HG03045 (cell line): ENCODE measurements around the gene SRRD.

Source experiments
- ATAC-seq: cut with Tn5 transposase; IDR thresholded peaks from one replicate; pipeline ENCODE4 v1.9.1; 2021; ENCODE audit warnings: mild to moderate bottlenecking, moderate library complexity; ENCODE audit not compliant: unreplicated experiment

SRRD gene

DNA sequence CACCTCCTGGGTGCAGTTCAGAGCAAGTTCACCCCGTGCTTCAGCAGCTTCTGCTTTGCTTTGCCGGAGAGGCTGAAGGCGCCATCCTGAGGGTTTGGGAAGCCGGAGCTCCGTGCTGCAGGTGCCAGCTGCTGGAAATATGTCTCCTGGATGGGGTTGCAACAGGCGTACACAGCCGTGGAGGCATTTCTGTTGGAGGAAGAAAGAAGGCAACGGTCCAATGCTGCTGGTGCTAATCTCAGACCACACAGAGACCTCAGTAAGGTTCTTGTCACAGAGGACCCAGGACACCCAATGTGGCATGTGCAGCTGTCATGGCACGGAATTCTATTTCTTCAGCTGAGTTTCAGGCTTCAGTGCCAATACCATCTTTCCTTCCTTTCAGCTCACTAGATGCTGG lies 30.5 kb upstream of the SRRD start:
- no peak for ATAC-seq

DNA sequence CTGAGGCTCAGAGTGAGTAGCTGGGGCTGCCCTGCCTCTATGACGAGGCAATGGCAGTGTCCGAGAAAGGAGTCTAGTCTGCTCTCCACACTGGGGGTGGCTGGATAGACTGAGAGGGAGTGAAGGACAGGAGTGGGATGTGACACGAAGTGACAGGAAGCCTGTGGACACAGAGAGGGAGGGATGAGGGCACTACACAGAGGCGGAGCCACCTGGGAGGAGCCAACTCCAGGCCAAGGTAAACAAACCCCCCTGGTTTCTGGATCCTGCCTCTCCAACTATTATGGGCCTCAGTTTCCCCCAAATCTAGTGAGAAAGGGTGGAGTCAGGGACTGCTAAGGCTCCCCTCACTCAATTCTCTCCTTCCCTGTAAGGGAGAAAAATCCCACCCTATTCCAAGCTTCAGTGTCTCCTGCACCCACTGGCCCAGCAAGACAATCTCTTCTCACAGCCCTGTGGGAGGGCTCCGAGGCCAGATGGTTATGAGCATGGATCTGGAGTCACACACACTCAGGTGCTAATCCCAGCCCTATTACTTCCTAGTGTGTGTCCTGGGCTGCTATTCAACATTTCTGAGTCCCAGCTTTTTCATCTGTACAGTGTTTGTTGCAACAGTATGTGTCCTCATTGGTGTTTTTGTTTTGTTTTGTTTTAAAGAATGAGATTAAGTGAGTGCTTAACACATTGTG lies 29.7 kb upstream of the SRRD start:
- ATAC-seq: no peak

DNA sequence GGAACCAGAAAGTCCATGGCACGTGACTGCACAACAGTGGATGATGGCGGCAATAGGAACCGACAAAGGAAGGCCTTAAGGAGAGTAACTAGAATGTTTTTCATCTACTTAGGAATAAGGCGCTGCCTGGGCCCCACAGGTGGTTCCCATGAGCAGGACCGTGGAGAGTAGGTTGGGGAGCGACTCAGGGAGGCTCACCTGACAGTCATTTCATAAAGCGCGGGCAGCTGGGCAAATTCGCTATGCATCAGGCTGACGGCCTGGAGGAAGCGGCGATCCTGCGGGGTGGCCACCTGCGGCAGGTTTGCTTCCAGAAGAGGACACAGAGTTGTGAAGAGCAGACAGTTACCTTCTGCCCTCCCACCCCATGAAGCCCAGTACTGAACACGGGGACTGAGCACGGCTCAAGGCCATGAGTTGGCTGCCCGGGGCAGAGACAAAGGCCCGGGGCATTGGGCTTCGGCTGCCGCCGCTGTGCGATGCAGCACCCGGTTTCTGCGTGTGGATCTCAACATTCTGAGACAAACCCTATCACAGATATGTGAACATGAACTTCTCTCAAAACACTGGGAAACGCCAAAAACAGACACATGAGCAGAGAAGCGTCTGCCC lies 25.9 kb upstream of the SRRD start:
- no peak for ATAC-seq

DNA sequence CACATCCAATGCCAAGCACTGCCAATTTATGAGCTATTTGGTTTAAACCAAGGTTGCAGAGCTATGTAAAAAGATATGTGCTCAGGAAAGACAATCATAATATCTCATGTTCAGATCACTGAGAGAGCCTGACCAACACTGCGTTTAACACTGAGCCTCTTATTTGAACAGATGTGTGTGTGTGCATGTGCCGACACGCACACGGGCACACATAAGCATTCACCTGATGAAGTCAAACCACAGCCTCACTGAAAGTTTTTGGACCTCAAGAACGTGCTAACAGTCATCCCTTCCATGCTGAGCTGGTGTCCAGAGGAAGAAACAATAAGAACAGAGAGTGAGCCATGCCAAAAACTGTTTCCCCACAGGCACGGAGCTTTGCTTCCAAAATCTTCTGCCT lies 23.5 kb upstream of the SRRD start:
- ATAC-seq: no peak

DNA sequence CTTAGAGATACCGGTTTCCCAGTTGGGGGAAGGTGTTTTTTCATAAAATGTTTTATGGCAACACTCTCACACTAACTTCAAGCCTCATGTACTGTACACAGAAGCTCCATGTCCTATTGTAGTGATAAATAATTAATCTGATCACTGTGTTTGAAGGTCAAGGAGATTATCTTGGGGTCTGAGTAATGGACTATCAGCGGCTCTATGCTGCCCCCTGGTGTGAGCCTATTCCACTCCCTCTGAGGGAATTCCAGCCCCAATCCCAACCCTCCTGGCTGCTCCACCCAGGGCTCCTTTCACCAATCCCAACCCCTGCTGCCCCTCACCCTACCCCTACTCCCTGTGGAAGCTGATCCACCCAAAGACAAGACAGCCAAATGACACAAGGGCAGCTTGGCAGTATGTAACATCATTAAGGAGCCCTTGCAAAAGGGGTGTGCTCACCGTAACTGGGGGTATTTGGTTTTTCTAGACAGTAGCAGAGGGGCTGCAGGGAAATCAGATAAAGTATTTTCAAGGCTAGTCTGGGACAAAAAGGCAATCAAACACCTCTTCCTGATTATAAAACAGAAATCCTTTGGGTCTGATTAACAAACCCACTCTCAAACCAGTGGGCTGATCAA lies 22.4 kb upstream of the SRRD start:
- ATAC-seq: no peak

DNA sequence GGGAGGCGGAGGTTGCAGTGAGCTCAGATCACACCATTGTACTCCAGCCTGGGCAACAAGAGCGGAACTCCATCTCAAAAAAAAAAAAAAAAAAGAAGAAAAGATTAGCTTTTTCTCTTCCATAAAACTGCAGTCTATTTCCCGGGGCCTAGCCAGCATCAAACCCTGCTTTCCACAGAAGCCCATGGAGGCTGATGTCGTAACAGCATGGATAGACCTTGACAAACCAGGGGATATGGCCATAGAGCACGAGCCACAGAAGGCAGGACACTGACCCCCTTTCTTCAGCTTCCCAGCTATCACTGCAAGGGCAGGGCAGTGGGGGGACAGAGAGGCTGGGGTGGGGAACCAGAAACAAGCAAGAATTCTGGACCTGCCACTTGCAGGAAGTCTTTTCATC lies 21.6 kb upstream of the SRRD start:
- ATAC-seq: no peak

DNA sequence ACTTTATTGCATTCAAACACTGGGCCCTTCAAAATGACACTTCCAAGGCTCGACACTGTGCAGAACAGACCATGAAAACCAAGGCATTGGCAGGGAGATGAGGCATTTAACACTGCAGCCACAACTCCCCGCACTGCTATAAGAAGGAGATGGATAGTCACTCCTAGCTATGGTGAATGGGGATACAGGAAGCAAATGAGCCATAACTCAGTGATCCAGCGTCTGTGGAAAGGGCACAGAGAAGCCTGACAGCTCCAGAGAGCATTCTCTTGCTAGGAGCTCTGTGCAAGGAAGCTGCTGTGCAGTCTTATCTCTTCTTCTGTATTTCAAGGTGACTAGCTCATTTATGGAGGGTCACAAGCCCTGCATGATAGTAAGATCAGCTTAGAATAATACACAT lies 21.0 kb upstream of the SRRD start:
- ATAC-seq: no peak

DNA sequence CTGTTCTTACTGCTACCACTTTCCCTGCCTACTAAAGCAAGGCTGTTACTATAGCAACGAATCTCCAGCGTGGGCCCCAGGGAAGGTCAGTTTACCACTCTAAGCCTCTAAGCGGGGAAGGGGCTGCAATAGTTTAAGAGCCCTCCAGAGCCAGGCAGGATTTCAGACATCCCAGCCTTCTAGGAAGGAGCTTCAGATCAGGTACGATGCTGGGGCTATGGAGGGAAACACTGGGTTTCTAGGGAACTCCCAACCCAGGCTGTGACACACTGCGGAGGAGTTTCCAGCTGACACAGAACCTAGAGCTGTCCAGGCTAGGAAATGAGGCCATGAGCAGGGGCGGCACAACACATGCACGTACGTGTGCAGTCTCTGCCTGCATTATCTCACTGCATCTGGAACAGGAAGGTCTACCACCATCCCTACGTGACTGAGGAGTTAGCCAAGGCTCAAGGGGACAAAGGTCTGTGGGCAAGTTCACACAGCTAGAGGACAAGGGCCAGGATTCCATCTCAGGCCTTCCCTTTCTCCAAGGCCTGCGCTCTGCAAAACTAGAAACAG lies 20.5 kb upstream of the SRRD start:
- ATAC-seq: no peak

DNA sequence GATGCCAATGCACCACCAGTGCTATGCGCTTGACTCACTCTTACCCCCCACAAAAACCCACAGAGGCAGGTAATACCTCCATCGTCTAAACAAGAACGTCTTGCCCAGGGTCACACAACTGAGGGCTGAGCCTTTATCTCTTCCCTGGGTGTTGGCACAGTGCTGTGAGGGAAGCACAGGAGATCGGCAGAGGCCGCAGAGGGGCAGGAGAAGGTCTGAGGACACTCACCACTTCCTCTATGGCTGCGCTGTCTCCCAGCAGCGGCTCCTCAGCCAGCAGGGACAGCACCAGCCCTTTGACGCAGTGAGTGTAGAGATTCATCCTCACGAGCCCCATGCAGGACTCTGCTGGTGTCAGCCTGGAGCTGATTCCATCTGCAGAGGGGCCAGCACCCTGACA lies 20.0 kb upstream of the SRRD start:
- no peak for ATAC-seq

DNA sequence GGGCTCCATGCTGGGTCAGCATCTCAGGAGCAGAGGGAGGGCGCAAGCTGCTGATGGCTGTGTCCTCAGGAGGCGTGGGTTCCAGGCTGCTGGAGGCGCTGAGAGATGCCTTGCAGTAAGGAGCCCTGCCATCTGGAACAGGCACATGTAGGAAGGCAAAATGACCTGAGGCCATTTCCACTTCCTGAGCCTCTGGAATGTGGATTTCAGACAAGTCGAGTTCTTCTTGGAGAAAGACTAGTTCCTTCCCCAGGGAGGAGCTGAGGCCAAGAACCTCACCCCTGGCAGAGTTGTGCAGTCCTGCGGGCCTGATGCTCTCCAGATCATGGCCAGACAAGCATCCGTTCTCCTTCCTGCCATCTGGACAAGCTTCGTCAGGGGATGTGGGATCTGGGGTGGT lies 19.4 kb upstream of the SRRD start:
- no peak for ATAC-seq

DNA sequence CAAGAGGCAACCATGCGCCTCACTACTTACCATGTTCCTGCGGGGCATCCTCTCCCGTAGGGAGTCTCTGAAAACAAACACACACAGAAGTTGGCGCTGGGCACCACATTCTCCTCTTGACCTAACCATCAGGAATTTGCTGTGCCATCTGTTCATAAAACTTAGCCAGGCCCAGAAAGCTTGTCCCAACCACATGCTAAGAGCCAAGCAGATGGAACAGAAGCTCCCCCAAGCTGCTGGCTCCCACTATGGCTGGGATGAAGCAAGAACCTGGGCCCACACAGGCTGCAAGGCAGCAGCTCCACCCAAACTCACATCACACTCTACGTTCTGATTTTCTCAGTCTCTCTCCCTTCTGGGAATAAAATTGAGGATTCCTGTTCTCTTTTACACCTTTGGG lies 17.5 kb upstream of the SRRD start:
- ATAC-seq: no peak

DNA sequence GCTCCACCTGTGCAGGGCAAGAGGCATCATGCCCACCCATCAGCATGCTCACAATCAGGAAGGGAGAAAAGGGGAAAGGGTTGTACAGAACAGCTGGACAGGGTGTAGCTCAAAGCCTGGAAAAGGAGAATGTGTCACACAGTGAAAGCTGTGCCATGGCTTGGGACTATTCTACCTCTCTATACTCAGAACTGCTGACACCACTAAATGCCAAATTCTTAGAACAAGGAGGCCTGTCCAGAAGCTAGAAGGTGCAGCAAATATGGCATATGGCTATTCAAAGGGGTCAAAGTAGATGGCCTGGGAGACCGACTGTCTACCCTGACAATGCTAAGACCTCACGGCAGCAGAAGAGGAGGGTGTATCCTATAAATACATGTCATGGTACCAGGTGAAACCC lies 12.9 kb upstream of the SRRD start:
- no peak for ATAC-seq

DNA sequence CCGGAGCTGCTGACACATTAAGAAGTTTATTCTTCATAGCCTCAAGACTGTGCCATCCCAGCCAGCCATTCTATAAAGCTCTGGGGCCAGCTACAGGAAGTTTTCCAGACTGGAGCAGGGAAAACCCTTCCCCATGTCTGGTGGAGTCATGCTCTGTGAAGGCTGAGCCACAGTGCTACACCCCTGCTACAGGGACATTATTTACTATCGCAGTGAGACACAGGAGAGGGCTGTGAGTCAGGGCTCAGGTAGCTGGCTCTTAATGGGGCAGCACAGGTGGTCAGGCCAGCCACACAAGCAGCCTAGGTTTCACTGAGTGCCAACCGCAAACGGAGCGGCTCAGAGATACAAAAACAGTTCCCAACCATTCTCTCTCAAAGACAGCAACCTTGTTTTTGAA lies 12.2 kb upstream of the SRRD start:
- ATAC-seq: no peak

DNA sequence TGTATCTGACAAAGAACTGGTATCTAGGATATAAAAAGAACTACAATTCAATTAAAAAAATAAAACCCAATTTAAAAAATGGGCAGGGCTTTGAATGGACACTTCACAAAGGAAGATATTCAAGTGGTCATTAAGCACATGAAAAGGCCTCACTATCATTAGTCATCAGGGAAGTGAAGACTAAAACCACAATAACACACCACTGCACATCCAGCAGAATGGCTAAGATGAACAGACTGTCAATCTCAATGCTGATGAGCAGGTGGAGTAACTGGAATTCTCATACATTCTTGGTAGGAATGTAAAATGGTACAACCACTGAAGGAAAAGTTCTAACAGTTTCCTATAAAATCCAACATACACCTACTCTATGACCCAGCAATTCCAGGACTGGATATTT lies 9.0 kb upstream of the SRRD start:
- no peak for ATAC-seq

DNA sequence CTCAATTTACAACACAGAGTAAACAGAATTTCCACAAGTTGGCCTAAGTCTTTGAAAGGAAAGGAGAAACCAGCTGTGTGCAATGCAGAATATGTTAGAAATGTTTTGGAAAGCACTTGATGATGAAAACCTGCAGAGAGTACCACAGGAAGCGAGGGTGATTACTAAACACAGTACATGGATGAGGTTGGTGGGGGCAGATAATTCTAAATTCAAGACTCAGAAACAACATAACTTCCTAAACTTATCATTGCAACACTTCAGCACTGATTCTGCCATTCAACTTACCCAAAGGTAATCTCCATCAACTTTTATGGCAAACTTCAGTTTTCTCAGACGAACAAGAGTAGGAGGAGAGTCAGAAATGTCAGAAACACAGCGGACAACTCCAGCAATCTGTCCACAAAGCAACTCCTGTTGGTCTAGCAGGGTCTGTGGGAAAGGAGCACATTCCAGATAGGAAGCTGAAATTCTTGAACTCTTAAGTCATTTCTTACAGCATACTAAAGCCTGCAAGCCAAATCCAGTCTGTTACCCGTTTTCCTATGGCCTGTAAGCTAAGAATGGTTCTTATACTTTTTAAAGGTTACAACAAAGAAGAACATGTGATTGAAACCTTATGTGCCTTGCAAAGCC lies 6.9 kb upstream of the SRRD start:
- no peak for ATAC-seq

DNA sequence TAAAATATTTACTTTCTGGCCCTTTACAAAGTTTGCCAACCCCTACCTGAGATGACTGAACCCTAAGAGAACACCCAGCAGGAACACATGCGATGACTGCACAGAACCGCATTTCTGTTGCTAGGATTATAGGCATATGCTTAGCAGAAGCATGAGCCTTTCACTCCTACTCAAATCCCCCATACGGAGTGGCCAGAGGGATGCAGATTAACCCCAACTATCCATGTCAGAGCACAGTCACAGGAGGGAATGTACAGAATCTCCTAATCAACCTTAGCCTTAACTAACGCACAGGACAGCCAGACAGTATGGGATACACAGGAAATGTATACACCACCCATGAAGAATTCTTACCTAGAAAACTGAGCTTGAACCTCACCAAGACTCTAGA lies 6.3 kb upstream of the SRRD start:
- no peak for ATAC-seq

DNA sequence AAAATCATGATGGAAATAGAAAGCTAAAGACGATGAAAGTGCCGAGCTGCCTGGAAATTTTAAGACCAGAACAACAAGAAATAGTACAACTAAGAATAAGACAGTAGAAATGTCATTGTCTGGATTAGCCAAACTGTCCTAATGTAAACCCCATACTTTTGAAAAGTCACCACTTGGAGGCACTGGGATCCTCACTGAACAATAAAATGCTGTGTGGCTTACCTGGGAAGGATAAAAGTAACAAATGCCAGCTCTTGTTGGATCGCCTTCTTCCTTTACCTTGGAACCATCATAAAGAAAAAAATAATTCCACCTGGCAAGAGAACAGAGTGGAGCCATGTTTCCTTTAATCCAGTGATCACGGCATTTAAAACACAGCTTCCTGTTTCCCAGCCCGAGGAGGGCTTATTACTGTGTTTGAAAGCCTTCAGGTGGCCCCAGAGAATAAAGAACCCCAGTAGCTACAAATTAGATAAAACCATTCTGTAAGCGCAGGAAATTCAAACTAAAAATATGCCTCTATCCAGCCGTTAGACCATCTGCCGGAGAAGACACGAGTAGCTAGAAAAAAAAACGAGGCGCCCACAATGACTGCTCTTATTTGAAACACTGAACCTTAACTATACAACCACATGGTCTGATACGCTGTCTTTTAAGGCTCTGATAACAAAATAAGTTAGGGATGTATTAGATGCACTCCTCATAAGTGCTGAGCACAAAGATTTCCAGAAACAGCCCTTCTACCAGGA lies 4.5 kb upstream of the SRRD start:
- ATAC-seq: no peak

DNA sequence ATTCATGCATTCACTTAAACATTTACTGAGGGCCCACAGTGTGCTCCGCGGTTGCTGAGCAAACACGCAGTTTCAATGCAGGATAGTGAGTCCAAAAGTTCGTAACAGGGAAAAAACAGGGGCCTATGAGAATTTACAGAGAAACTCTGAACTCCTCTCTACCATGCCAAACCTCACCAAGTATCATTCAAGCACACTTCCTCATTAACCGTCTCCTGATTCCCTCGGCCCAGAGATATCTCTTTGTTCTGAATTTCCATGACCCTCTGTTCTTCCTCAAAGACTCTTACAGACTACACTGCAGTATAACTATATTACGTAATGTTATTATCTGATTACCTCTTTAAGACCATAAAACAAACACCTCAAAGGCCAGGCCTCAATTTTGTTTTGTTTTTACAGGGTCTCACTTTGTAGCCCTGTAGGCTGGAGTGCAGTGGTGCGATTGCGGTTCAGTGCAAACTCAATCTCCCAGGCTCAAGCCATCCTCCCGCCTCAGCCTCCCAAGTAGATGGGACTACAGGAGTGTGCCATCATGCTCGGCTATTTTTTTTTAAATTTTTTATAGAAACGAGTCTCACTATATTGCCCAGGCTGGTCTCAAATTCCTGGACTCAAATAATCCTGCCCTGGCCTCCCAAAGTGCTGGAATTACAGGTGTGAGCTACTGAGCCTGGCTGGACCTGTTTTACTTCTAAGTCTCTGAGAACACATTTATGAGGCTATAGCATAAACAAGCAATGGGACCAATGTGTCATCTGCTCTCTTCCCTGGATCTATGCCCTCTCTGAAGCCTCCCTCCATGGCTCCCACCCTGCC lies 3.7 kb upstream of the SRRD start:
- ATAC-seq: no peak

DNA sequence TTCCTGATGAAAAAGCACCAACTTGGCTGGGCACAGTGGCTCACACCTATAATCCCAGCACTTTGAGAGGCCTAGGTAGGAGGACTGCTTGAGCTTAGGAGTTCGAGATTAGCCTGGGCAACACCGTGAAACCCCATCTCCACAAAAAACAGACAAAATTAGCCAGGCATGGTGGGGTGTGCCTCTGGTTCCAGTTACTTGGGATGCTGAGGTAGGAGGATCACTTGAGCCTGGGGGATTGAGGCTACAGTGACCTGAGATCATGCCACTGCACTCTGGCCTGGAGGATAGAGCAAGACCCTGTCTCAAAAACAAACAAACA lies 3.1 kb upstream of the SRRD start:
- no peak for ATAC-seq

DNA sequence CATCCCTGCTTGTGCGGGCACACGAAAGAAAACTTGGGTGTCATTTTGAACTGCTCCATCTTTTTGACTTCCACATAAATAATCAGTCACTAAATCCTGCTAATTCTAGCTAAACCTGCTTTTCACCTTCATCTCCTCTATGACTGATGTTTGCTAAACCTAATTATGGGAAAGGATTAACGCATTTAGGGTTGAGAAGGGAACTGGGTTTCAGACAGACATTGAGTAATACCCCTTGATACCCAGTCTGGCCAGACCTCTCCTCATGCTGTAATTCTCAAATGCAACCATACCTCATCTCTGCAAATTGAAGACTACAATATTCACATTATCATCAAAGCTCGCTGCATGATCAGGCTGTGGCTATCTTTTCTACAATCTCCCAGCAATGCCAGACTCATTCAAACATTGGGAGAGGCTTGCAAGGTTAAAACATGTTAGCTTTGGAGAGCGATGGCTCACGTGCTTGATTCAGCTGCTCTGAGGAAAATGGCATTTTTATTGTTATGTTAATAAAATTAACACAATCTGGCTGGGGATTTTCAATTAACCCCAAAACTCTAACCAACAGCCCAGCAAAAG lies 2.5 kb upstream of the SRRD start:
- no peak for ATAC-seq
